Measurements from ENCODE around the gene NEMF.
"Not testable (repeated sequence)": the region's sequence is repeated elsewhere in the genome, so short reads cannot be mapped to it uniquely, and the experiment has no call there.

Gene NEMF

DNA sequence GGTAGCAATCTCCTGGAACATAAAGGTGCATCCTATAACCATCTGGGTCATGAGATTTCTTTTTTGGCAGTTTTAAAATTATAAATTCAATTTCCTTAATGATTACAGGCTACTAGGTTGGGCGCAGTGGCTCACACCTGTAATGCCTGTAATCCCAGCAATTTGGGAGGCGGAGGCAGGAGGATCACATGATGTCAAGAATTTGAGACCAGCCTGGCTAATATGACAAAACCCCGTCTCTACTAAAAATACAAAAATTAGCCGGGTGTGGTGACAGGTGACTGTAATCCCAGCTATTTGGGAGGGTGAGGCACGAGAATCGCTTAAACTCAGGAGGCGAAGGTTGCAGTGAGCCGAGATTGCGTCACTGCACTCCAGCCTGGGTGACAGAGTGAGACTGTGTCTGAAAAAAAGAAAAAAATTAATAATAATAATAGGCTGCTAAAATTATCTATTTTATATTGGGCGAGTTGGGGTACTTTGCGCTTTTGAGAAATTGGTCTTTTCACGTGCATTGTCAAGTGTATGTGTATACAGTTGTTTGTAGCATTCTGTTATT, 23.1 kb upstream of the NEMF start:
- DNase-seq, result no peak

DNA sequence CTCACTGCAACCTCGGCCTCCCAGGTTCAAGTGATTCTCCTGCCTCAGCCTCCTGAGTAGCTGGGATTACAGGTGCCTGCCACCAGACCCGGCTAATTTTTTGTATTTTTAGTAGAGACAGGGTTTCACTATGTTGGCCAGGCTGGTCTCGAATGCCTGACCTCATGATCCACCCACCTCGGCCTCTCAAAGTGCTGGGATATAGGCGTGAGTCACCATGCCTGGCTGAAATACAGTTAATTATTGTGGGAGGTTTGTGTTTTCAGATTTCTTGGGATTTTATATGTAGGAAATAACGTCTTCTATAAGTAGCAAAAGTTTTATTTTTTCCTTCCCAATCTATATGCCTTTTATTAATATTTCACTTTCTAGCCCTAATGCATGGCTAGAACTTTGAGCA, 21.0 kb upstream of the NEMF start:
- not testable (repeated sequence) for DNase-seq

DNA sequence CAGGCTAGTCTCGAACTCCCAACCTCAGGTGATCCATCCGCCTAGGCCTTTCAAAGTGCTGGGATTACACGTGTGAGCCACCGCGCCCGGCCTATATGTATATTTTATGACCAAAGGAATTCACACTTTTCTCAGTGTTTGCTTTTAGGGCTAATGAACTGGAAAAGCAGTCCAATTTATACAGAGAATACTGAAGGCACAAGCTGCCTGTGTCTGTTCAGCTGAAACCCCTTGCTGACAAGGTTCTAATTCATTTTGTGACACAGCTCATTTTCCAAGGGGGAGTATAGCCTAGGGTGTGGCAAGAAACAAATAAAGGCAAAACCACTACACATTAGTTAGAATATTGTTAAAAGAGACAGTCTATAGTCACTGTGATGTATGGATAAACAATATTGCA, 18.3 kb upstream of the NEMF start:
- no peak for DNase-seq

DNA sequence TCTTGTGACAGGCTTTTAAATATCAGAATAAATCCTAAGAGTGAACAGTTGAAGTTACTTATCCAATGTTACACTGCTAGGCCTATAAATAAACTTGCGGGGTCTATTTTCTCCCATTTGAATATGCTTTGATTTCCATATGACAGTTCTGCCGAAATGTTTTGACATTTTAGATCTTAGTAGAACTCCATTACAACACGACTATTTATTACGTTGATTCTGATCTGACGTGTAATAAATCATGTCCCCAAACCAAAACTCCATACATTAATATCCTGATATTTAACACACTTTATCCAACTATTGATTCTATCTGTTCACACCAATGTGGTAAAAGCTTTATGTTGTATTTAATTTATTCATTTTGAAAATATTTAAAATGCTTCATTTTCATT, 16.1 kb upstream of the NEMF start:
- DNase-seq, result no peak

DNA sequence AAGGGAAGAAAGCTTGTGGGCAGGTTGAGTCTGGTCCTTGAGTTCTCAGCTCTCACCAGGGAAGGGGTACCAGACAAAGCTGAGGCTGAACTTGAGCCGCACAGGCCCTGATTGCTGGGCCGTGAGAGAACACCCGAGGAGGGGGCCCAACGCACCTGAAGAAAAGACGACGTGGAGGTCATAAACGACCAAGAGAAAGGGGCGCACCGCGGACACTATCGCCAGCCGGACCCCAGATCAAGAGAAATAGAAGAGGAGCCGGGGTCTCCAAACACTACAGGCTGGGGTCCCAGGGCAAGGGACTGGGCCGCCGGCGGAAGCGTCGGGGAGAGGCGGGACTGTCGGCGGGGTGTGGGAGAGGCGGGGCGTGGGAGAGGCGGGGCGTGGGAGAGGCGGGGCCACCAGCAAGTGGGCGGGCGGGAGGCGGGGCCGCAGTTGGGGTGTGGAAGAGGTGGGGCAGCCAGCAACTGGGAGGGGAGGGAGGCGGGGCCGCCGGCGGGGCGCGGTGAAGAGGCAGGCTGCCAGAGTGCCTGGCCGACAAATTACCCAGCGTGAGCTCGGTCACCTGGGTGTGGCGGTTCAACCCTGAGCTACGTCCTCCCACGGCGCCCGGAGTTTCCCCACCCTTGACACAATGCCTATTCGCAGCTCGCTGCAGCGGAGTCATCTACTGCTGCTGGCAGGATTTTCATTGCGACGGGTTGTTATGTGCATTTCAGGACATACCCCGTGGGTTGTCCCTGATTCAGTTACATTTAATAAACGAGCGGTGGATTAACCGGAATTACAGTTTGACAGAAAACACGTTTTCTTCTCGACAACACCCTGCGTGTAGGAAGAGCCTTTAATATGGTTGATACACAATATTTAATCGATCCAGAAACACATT, 15.5 kb upstream of the NEMF start:
- DNase-seq, result peak; percentile 98

DNA sequence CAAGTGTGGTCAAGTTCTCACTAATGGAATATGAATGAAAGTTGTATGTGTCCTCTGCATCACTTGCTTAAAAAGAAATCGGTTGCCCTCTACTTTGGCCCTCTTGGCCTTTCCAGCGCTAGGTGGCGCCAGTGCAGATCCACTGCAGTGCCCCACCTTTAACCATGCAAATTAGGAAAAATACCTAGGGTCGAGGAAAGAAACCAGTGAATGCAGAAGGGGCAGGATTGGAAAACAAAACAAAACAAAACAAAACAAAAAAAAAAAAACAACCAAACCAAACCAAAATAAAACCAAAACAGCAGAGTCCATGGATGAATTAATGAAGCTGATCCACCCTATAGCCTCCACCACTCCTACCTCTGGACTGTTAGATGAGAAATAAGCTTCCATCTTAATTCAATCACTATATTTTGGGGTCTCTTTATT, 12.9 kb upstream of the NEMF start:
- peak; percentile 88 for DNase-seq

DNA sequence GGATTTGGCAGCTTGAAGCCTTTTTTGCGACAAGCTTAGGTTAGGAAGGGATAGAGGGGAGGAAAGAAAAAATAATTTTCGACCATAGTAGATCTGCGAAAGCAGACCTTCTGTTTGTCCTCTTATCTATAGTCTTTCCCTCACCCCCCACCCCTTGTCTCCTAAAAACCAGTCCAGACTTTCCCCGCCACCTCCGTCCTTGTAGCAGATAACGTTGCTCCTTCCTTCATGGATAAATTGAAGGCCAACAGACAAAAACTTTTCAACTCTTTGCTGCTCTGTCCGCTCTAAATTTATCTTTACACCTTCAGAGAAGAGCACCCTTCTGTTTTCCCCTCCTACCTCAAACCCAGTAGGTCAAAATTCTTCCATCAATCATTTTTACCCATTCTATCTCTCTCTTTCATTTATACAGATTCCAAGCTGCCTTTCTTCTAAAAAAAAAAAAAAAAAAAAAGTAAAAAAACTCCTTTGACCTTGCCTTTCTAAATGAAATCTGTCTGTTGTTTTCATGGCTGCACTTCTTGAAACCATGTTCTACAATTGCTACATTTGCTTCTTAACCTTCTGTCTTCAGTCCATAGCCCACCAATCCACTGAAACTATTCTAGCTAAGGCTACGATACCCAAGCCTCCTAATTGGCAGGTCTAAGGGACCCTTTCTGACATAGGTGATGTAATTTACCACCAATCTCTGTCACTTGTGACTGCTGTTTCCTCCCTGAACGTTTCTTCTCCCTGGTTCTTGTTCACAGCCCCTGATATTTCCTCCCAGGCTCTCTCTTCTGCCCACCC, 11.1 kb upstream of the NEMF start:
- DNase-seq, result no peak

DNA sequence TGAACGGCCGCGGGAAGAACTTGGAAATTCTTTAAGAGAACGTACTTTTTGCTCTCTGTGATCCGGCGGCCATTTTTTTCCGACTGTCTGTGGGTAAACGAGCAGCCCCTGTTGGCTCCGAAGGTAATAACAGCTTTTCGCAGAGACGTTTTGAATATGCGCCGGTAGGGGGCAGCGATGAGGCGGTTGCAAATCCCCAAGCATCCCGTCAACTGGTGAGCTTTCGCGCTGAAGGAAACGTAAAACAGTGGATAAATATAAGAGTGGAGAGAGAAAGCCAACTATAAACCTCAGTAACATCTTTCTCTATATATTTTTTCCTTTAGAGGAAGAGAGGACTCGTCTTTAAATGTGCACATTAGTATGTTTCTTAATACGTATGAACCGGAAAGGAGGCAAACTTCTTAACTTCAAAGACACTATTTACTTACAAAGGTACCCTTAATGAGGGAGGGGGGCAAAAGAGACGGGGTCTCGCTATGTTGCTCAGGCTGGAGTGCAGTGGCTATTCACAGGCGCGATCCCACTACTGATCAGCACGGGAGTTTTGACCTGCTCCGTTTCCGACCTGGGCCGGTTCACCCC, 9.6 kb upstream of the NEMF start:
- peak; percentile 88 for DNase-seq

DNA sequence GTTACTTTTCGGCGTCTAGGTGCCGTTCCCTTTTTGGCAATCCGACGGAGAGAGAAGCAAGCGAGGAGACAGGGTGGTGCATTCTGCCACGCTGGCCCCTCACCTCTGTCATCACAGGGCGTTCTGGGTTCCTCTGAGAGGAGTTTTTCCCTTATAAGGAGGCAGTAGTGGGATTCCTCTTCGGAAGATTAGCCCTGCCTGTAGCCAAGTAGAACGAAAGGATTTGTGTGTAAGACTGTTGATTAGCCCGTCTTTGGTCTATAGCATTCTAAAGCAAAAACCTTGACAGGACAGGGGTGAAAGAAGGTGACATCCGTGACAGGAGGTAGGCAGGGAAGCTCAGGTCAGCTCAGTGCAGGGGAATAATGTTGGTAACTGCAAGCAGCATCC, 9.1 kb upstream of the NEMF start:
- peak; percentile 73 for DNase-seq

DNA sequence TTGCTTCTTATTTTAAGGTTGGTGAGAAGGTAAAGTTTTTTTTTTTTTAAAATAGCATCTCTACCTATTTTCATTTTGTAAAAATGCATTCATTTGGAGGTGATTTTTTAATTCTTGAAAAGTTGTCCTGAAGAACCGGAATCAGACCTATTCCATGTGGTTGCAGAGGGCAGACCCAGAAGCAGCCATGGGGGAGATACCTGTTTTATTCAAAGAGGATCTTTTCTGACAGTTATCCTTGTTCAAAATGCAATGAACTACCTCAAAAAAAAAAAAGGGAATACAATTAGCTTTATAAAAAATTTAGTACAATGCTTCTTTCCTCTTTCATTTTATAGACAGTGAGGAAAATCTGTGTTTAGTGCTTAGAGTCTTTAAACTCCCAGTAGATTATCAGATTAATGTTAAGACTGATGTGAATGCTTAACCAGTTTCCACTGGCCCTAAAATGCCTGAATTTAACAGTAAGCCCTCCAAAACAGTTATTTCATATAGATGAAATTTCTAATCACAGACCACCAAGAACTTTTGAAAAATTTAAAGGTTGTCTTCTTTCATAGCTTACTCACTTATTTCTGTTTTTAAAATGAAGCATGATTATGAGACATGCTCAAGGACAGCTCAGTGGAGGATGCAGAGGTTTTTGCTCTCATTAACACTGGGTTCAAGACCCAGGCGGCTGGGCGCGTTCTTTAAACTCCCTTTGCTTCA, 8.6 kb upstream of the NEMF start:
- no peak for DNase-seq

DNA sequence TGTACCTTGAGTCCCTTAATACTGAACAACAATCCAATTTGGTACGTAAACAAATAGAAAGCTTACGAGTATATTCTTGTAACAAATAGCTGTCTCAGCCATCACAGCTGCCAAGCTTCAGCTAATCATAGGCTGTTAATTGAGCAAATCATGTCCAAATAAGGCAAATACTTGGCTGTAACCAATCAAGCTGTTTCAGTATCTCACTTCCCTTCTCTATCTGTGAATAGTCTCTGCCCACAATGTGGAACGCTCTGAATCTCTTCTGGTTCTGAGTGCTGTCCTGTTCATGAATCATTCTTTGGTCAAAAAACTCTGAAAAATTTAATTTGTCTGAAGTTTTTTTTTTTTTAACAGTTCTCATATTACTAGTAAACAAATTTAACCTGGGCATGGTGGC, 5.8 kb upstream of the NEMF start:
- no peak for DNase-seq

DNA sequence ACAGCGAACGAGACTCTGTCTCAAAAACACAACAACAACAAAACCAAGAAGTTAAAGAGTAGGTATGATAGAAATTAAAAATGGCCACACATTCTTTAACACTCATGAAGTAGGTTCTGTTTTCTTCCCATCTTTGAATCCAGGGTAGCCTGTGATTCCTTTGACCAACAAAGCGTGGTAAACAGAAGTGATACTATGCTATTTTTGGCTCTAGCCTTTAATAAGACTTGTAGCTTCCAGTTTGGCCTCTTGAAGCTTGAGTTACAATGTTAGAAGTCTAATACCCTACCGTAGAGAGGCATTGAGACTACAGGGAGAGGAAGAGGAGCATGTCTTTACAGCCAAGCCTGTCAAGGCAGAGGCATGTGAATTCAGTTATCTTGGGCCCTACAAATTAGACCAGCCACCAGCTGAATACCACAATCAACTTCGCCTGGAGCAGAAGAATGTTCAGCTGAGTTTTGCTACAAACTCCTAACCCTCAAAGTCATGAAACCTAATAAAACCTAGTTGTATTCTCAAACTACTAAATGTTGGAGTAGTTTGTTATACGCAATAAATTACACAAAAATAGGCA, 4.9 kb upstream of the NEMF start:
- DNase-seq, result no peak

DNA sequence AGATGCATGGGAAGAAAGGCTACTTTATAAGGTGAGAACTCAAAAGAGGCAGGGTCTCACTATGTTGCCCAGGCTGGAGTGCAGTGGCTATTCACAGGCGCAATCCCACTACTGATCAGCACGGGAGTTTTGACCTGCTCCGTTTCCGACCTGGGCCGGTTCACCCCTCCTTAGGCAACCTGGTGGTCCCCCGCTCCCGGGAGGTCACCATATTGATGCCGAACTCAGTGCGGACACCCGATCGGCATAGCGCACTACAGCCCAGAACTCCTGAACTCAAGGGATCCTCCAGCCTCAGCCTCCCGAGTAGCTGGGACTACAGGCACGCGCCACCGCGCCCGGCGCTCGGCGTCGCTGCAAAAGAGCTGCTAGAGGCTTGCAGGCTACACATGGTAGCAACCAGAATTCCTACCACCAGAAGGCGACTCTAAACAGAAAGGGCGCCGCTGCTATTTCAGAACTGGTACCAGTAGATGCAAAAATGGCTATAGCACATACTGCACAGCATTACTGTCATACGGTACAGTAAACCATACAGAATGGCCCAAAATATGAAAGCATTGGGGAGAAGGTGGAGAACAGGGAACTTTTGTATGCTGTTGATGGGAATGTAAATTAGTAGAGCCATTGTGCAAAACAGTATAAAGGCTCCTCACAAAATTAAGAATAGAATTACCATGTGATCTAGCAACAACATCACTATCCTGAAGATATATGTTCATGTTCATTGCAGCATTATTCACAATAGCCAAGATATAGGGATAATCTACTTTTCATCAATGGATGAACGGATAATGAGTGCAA, 1.2 kb upstream of the NEMF start:
- peak; percentile 80 for DNase-seq

DNA sequence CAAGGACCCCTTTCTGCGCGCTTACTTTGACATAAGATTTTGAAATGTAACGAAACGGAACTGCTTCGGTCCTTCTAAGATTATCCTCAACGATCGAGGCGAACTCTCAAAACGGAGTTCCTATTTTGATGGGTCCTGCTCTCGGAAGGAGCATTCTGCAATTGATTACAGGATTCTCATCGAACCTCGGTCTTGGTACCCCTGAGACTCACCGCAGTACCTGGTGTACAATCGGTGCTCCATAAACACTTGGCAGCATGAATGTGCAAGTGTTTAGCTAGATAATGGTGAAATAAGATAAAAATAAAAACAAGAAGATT, 530 bp upstream of the NEMF start:
- DNase-seq, result no peak

DNA sequence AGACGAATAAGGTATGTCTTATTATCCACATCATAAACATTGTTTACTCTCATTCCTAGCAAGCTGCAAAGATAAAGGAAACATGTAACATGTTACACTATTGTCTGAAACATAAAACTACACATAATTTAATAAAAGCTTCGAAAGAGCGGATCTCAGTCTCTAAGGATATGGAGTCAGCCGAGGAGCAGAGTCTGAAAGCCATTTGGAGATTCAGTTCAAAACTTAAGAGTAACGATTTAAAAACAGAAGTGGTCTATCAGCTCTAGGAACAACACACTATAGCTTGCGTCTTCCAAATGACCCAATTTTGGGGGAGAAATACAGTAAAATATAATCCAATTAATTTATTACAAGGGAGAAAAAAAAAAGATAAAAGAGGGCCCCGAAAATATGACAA, 775 bp downstream of the NEMF start:
- no peak for DNase-seq

DNA sequence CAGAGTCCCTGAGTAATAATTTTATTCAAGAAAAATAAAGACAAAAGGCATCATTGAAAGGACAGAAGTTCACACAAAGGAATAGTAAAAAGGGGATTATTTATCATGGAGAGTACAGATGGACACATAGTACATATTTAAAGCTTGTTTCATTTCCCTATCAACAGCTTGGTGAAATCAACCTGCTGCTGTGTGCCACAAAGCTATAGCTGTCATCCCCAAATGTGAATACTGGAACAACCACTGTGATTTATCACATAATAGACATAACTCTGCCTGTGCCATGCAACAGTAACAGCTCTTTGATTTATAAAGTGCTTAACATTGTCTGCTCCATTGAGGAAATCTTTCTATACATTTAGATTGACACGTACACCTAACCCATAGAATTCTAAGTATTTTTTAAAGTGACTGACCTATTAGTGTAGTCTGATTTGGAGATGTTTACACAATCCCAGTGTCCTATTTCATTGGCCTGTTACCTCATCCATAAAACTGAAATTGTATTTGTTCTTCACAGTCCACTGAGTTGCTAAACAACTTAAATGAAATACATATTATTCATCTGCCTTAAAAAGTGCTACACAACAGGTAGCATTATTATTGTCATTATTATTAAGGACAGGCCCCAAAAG, 3.3 kb downstream of the NEMF start:
- no peak for DNase-seq

DNA sequence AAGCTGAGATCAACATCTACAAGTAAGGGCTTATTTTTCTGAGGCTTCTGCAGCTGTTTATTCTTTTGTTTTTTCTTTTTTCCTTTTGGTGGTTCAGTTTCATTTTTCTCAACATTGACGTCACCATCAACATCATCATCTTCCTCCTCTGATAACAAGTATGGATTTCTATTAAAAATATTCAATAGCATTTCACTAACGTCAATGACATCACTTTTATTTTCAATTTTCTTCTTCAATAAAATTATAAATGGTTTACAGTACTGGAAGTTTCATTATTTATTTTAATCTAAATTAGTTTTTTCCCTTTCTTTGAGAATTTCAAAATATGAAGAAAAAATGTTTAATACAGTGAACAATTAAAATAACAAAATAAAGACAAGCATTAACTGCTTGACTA, 23.9 kb downstream of the NEMF start:
- no peak for DNase-seq

DNA sequence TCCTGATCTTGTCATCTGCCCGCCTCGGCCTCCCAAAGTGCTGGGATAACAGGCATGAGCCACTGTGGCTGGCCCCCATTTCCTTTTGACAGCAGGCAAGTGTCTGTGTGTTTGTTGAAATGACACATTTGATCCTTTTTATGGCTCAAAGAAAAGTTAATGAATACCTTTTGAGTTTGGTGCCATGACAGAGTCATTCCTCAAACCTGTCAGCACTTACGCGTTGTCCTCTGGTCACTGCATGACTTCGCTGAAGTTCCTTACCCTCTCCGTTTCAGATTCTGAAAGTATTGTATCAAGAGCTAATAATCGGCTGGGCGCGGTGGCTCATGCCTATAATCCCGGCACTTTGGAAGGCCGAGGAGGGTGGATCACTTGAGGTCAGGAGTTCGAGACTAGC, 32.4 kb downstream of the NEMF start:
- DNase-seq, result no peak

DNA sequence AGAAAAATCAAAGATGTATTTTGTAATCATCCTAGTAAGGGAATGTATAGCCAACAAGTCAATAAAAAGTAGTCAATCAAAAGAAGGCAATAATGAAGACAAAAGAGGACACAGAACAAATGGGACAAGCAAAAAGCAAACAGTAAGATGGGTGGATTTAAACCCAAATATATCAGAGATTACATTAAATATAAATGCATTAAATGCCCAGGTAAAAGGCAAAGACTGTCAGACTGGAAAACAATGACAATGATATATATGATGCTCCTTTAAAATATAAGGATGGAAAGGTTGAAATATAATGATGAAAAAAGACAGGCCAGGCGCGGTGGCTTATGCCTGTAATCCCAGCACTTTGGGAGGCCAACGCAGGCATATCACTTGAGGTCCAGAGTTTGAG, 35.7 kb downstream of the NEMF start:
- DNase-seq, result no peak

DNA sequence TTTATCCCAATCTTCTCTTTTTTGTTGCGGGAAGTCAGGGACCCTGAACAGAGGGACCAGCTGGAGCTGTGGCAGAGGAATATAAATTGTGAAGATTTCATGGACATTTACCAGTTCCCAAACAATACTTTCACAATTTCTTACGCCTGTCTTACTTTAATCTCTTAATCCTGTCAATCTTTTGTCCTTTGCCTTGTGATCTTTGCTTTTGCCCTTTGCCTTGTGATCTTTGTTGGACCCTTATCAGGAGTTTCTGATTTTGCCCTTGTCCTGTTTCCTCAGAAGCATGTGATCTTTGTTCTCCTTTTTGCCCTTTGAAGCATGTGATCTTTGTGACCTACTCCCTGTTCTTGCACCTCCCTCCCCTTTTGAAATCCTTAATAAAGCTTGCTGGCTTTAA, 36.5 kb downstream of the NEMF start:
- not testable (repeated sequence) for DNase-seq

DNA sequence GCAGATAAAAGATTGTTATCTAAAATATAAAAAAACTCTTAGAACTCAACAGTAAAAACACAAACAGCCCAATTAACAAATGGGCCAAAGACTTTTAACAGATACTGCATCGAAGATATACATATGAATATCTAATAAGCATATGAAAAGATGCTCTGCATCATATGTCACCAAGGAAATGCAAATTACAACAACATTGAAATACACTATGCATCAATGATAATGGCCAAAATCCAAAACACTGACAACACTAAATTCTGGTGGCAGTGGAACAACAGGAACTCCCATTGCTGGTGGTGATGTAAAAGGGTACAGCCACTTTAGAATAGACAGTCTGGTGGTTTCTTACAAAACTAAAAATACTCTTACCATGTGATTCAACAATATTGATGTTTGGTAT, 43.8 kb downstream of the NEMF start:
- no peak for DNase-seq

All from CD4-positive, alpha-beta T cell treated with Interleukin-17A for 4 hours (primary cell).